HCT116 (cell line): ENCODE measurements around the gene PCMT1. TPM values are rescaled to one million over a fixed set of nuclear protein-coding genes. Genes with fewer than 3 reads are reported as not detected.

ENCODE experiments used
- total RNA-seq: library from RNA; stranded (reverse); gene quantifications from one replicate; pipeline ENCODE4 v1.2.1, GENCODE V29; 2021; ENCODE audit not compliant: unreplicated experiment

Gene PCMT1
- total RNA-seq, 1 experiment from 2014 or later, result 86.9 TPM

Other genes starting within 250 kb of the PCMT1 start
- gene PPIL4, start 203.7 kb upstream of the PCMT1 start, total RNA-seq, result 31.0 TPM
- 25.0 TPM for gene GINM1, start 183.4 kb upstream of the PCMT1 start, total RNA-seq
- 20.6 TPM for gene KATNA1, start 101.0 kb upstream of the PCMT1 start, total RNA-seq
- 21.6 TPM for gene LATS1, start 31.6 kb upstream of the PCMT1 start, total RNA-seq
- gene NUP43, start 3.2 kb upstream of the PCMT1 start, total RNA-seq, result 51.0 TPM
- gene LRP11, start 114.6 kb downstream of the PCMT1 start, total RNA-seq, result 27.8 TPM
- 3.9 TPM for gene RAET1E, start 148.4 kb downstream of the PCMT1 start, total RNA-seq
- gene RAET1G, start 173.4 kb downstream of the PCMT1 start, total RNA-seq, result 0.37 TPM
- gene ULBP2, start 192.3 kb downstream of the PCMT1 start, total RNA-seq, result 10.2 TPM
- 12.4 TPM for gene ULBP1, start 214.2 kb downstream of the PCMT1 start, total RNA-seq